Activated CD4-positive, alpha-beta T cell treated with anti-CD3 and anti-CD28 coated beads for 24 hours (primary cell): ENCODE data around the gene TPRX2.
"Not testable (repeated sequence)": the region's sequence is repeated elsewhere in the genome, so short reads cannot be mapped to it uniquely, and the experiment has no call there.

Experiments used
- DNase-seq, 2 donors: peaks; one replicate each; pipeline ENCODE4 v3.0.0-alpha.2; 2020; ENCODE audit warnings: low read depth in 2 of 2

TPRX2 gene

DNA sequence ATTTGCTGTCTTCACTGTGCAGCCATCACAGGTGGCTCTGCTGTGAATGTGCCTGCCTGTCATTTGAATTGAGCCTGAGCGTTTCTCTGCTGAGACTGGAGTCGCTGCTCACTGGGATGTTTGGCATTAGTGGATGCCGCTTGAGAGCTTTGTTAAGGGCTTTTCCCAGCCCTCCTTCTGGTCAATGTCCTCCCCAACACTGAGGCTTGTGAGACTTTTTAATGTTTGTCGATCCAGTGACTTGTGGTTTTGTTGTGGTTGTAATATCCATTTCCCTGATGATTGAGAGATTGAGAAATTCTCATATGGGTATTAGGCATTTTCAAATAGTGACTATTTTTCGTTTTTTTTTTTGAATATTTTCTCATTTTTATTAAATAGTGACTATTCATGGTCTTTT lies 2.6 kb downstream of the TPRX2 start:
- no peak for DNase-seq

DNA sequence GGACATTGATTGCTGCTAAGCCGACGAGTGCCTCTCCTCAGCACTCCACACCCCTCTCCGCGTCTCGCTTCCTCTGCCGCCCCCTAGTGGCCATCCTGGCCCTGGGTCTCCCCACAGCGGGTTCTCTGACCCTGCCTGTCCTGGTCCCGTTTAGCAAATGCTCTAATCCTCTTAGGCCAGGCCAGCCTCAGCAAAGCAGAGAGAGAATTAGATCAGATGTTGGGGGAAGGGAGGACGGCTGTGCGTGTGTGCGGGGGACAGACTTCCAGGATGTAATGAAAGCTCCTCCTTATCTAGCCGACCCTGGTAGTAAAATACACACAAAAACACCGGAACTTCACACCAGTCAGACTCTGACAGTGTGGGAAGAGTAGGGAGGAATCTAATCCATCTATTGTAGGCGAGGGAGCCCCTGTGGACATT lies 4.5 kb downstream of the TPRX2 start:
- peak; percentile 88 to 89 for DNase-seq

DNA sequence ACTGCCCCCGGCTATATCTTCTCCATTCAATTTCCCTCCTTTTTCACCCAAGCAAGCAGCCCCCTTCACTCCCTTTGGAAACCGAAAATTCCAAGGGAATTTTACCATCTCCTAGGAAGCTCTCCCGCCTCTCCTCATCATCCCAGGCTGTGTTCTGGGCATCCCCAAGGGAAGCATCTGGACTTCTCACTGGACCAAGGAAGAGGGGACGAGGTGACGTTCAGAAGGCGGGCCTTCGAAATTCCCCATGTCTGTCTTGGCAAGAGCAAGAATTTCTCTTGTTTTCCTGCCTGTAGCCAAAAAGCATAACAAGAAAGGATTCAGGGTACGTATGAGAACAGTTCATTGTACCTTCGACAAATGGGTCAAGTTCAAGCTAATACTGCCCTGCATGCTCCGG lies 6.1 kb downstream of the TPRX2 start:
- no peak for DNase-seq

DNA sequence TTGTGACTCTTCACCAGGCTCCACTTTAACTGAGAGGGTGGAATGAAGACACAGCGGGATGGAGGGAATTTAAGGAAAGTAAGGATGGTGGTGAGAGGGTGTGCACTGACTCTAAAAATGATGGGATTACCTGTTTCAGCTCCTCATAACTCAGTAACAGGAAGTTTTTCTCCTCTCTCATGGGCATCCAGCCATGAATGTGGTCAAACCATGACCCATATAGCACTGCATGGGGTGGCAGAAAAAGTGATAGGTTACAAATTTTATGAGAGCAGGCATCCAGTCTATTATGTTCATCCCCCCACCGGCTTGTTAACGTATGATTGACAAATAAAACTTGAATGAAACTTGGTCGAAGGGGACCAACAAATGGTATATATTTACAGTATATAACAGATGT lies 19.9 kb downstream of the TPRX2 start:
- no peak for DNase-seq

- not testable (repeated sequence) for DNase-seq
Measured at GRCh38 chr19:47879385-47879784, 20.4 kb downstream of the TPRX2 start.

- DNase-seq, result no peak
Measured at GRCh38 chr19:47881757-47882156, 22.7 kb downstream of the TPRX2 start.

DNA sequence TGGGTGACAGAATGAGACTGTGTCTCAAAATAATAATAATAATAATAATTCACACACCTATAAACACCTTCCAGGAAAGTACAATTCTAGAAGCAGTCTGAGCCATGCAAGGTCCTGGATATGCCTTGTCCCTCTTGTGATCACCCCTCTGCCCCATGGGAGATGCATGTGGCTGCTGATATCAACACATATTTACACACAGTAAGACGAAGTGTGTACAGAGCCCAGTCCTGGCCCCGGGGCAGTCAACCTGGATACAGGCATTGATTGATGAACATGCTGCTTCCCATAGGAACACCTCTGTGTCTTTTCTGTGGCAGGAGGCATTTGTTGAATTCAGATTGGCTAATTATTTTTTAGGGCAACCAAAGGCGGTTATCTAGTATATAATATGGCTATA lies 23.9 kb downstream of the TPRX2 start:
- DNase-seq, result no peak

GRCh38 chr19:47885067-47885463 lies 26.0 kb downstream of the TPRX2 start:
- DNase-seq, result no peak

DNA sequence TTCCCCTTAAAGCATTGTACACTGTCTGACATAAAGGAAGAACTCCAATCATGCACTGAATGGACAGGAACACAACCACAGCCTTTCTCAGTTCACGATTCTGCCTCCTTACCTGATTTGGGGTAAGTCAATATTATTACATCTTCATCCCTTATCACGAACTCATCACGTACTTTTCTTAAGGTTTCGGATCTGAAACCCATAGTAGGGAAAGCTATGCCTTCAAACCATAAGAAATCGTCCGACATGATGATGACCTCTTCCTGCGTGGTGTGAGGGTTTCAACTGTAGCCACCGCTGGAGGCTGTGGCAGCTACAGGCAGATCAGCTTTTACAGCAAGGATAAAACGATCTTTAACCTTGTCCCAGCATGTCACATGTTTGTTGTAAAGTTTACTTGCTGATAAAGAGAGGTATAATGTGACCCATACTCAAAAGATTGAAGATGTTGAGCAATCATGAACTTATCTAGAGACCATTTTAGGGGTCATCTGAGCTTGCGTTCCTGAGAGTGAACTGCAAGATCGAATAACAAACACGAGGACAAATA lies 27.1 kb downstream of the TPRX2 start, which contains the start of gene SULT2A1:
Gene SULT2A1 (minus strand): TSS at position 306 of the 550 bp plus-strand sequence. CDS start 58 bp downstream, at position 248.
- DNase-seq, result no peak

- DNase-seq, result no peak
Measured at GRCh38 chr19:47890865-47891621, 32.0 kb downstream of the TPRX2 start.

DNA sequence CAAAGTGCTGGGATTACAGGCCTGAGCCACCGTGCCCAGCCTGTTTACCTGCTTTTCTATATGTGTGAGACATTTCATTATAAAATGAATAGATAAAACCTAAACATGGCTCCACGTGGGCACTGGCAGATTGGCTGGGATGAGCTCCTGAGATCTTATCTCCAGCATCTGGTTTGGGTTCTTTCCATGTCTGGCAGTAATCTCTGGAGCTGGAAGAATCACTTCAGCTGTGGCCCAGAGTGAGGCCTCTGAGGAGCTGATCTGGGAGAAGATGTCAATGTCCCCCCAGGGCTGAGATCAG lies 32.5 kb downstream of the TPRX2 start:
- DNase-seq, result no peak

GRCh38 chr19:47891923-47892666 lies 33.1 kb downstream of the TPRX2 start:
- no peak for DNase-seq

DNA sequence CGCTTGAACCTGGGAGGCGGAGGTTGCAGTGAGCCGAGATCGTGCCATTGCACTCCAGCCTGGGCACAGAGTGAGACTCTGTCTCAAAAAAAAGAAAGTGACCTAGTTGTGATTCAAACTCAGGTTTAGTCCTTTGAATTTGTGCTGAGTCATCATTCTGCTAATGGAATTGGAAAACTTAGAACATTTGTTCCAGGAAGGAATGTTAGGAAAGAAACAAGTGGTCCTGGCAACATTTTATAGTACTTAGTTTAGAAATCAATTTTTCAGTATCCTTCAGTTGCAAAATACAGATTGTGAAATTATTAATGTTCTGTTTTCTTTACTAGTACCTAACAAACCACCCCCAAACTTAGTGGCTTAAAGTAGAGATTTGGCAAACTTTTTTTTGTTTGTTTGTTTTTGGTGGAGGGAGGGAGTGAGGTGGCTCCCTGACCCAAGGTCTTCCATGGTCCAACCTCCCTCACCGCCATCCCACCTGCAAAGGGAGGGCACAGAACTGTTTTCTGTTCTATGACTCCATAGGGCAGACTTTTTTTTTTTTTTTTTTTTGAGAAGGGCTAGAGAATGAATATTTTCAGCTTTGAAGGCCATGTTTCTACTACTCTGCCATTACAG lies 36.2 kb downstream of the TPRX2 start:
- no peak for DNase-seq

DNA sequence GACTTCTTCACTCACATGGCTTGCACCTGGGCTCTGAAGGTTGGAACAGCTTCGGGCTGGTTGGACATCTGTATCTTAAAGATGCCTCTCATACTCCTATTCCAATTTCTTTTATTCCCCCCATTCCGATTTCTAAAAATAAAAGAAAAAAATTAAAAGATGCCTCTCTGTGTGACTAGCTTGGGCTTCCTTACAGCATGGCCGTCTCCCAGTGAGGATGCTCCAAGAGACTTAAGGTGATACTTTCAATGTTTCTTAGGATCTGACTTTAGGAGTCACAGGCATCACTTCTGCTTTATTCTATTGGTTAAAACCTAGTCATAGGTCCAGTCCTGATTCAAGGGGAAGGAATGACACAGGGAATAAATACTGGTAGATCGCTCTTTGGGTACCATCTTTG lies 37.0 kb downstream of the TPRX2 start:
- DNase-seq, result no peak

GRCh38 chr19:47896773-47897172 lies 37.7 kb downstream of the TPRX2 start:
- no peak for DNase-seq

- no peak for DNase-seq
Measured at GRCh38 chr19:47897861-47898260, 38.8 kb downstream of the TPRX2 start.

DNA sequence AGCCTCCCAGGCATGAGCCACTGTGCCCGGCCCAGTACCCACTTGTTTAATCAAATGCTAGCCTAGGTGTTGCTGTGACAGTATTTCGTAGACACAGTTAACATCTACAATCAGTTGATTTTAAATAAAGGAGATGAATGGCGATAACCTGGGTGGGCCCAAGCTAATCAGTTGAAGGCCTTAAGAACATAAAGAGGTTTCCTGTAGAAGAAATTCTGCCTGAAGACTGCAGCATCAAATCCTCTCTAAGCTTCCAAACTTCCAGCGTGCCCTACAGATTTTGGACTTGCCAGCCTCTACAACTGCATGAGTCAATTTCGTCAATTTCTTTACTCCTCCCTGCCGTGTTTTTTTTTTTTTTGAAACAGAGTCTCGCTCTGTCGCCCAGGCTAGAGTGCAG lies 40.3 kb downstream of the TPRX2 start:
- DNase-seq, result no peak

GRCh38 chr19:47901370-47901769 lies 42.3 kb downstream of the TPRX2 start:
- no peak for DNase-seq

DNA sequence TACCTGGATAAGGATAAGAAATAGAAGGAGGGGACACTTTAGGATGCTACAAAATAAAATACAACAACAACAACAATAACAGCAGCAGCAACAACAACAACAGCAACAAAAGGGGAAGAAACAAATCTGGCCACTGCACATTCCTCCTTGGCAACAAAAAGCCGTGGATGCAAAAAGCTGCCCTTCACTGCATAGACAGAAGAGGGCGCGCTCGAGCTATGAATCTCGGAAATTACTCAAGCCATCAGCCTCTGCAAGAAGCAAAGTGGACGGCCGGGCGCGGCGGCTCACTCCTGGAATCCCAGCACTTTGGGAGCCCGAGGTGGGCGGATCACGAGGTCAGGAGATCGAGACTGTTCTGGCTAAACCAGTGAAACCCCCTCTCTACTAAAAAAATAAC lies 50.3 kb downstream of the TPRX2 start:
- peak; percentile 35 to 62 for DNase-seq

DNA sequence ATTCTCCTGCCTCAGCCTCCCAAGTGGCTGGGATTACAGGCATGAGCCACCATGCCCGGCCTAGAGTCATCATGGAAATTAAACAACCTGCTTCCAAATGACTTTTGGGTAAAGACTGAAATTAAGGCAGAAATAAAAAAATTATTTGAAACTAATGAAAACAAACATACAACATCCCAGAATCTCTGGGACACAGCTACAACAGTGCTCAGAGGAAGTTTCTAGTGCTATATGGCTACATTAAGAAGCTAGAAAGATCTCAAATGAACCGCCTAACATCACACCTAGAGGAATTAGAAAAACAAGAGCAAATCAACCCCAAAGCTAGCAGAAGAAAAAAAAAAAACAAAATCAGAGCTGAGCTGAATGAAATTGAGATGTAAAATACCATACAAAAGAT lies 51.2 kb downstream of the TPRX2 start:
- DNase-seq, result not testable (repeated sequence)
